HPDE6-E6E7 (cell line): ENCODE results near the gene GABBR2.
"Not testable (repeated sequence)": the region's sequence is repeated elsewhere in the genome, so short reads cannot be mapped to it uniquely, and the experiment has no call there.

Experiments used
- DNase-seq: peaks from one replicate; pipeline ENCODE4 v3.0.0; 2011; ENCODE audit warnings: missing footprints; ENCODE audit errors: extremely low spot score

The GABBR2 gene

DNA sequence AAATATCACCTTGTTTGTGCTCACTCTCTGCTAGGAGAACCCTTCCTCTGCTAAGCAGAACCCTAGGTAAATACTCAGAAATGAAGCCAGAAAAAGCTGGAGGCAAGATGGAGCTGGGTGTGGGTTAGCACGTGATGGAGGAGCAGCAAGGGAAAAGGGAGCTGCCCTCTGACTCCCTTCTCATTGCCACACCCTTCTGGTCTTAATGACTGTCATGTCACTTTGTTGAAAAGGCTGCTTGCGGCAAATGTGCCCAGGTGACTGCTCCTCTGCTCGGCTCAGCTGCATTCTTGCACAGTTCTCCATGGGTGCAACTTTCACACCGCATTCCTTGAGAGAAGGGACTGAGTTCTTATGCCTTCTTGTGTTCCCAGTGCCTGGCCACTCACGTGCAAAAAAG is 416.9 kb downstream of the GABBR2 start:
- DNase-seq, result no peak

DNA sequence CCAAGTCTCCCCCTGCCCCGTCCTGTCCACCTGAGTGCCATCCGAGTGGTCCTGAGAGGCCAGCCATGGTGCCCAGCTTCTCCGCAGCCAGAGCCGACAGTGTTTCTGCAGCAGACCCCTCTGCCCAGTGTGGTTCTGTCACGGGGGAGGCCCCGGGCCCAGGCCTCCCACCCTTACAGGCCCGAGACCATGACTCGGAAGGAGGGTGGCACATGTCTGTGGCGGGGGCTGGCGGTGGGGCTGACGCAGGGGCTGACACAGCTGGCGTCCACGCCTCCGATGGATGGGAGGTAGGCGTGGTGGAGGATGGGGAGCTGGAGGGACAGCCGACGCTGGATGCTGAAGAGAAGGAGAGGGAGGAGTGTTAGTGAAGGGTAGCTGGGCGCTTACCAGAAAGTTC is 418.3 kb downstream of the GABBR2 start:
- no peak for DNase-seq

DNA sequence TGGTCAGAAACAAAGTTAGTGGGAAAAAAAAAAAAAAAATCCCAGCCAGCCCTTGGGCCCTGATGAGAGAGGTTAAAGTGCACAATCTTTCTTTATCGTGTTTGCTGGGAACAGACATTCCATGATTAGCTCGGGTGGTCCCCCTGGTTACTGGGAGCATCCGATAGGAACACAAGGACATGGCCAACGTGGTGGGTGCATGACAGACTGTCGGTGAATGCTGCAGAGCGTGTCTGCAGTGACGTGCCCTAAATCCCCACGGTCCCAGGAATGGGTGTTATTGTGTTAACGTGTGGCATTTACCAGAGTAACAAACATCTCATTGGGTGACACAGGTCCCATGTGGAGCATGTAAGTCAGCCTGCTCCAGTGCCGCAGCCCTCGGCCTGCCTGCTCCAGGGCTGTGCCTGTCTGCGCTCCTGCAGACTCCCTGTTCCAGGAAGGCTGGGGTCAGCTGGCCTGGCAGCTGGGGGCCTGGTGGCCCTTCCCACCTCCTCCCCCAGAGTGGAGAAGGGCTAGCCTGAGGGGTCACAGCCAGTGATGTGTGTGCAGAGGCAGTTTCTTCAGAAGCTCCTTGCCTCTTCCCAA is 419.0 kb downstream of the GABBR2 start:
- DNase-seq, result no peak

DNA sequence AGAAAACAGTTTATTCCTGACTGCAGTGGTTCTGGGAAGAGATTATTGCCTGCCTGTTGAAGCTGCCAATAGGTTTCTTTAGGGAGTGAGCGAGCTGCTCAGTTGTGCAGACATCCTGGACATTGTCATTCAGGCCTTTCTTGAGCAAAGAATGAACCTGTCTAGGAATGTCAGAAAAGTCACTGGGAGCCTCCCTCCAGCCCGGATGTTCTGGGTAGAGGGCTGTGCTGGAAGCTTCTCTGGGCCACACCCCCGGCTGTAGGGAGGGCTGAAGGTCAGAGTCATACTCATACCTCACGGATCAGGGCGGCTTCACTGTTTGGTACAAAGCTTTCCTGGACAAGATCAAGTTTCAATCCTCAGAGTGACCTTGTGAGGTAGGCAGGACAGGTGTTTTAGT is 419.9 kb downstream of the GABBR2 start:
- DNase-seq, result no peak

DNA sequence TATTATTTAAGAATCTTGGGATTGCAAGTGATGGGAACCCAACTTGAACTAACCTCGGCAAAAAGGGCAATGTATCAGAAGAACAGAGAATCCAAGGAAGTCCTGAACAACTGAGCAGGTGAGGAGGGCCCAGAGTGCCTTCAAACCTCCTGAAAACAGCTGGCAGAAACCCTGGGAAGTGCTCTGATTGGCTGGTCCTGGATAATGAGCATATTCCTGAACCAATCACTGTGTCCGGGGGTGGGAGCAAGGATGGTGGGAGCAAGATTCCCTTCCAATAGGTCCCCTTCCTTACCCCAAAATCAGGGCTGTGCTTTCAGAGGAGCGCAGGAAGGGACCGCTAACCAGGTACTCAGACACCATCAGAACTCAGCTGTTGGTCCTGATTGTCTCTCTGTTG is 421.4 kb downstream of the GABBR2 start:
- DNase-seq, result no peak

DNA sequence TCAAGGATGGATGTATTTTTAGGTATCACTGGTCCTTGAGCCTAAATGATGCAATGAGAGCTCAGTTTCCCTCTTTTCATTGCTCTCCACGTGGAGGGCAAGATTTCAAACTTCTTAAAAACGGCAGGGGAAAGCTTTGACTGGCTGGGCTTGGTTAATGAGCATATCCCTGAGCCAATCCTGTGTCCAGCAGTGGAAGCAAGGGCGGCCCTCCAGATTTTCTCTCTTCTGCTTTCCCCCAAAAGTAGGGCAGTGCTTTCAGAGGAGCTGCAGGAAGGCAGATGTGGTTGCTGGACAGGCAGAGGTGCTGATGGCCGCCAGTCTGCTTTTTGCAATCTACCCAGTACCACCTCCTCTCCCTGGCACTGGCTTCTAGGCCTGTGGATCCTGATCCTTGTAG is 423.3 kb downstream of the GABBR2 start:
- no peak for DNase-seq

DNA sequence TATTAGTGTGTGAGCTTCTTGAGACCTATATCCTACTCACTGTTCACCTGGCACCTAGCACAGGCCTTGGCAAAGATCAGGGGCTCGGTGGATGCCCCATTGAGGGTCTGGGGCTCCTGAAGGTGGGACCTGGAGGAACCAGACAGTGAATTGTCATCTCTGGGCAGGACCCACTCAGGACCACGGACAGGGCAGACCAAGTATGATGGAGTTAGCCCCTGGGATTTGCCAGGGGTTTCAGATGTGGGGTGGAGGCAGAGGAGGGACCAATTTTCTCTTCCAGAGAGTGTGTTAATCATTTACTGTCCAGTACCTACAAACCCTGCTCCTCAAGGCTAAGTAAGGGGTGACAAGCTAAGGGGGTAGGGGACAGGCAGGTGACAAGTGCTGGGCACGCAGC is 424.0 kb downstream of the GABBR2 start:
- no peak for DNase-seq

DNA sequence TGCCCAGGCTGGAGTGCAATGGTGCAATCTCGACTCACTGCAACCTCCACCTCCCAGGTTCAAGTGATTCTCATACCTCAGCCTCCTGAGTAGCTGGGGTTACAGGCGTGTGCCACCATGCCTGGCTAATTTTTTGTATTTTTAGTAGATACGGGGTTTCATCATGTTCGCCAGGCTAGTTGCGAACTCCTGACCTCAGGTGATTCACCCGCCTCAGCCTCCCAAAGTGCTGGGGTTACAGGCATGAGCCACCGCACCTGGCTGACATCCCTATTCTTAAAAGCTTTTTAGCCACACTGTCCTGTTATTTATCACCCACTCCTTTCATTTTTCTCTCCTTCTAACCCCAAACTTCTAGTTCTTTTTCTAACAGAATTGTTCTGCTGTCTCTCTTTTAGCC is 425.6 kb downstream of the GABBR2 start:
- not testable (repeated sequence) for DNase-seq

DNA sequence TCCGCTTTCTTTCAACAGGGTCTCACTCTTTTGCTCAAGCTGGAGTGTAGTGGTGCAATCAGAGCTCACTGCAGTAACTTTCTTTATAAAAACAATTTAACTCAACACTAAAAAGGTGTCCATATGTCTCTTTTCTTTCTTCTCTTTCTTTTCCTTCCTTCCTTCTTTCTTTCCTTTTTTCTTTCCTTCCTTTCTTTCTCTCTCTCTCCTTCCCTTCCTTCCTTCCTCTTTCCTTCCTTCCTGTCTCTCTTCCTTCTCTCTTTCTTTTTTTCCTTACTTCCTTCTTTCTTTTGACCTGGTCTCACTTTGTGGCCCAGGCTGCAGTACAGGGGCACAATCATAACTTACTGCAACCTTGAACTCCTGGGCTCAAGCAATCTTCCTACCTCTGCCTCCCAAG is 427.5 kb downstream of the GABBR2 start:
- no peak for DNase-seq

DNA sequence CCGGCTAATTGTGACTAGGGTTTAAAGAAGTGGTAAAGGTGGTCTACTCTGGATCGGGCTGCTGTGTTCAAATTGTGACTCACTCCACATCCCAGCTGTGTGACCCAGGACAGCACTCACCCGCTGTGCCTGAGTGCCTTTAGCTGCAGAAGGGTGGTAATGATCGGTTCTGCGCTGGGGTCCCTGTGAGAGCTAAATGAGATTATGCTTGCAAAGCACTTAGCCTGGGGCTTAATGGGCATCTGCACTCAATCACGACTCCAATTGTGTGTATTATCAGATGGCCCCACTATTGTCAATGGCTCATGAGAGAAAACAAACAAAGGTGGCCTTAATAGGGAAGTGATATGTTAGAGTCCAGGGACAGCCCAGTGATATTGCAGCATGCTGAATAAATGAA is 428.2 kb downstream of the GABBR2 start:
- no peak for DNase-seq

DNA sequence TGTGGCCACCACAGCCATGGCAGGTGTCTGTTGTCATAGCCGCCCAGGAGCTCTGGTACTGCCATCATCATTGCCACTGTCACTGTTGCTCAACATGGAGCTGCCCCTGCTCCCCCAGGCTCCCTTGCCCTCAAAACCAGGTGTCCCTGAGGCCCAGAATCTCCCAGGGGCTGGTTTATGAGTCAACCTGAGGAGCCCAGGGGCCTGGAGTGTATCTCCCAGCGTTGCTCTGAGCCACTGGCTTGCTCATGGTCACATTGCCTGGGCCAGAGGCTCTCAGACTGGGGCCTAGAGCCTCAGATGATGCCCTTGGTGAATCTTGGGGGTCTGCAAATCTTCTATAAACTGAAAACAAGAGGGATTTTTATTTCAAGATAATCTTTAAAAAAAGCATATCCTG is 428.6 kb downstream of the GABBR2 start:
- no peak for DNase-seq

DNA sequence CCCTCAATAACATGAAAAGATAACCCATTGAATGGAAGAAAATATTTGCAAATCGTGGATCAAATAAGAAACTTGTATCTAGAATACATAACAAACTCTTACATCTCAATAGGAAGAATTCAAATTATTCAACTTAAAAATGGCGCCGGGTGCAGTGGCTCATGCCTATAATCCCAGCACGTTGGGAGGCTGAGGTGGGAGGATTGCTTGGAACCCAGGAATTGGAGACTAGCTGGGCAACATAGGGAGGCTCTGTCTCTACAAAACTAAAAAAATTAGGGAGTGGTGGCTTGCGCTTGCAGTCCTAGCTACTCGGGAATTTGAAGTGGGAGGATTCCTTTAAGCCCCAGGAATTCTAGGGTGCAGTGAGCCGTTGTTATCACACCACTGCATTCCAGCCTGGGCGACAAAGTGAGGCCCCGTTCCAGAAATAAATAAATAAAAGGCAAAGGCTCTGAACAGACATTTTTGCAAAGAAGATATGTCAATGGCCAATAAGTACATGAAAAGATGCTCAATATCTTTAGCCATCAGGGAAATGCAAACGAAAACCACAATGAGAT is 431.7 kb downstream of the GABBR2 start:
- DNase-seq, result no peak

DNA sequence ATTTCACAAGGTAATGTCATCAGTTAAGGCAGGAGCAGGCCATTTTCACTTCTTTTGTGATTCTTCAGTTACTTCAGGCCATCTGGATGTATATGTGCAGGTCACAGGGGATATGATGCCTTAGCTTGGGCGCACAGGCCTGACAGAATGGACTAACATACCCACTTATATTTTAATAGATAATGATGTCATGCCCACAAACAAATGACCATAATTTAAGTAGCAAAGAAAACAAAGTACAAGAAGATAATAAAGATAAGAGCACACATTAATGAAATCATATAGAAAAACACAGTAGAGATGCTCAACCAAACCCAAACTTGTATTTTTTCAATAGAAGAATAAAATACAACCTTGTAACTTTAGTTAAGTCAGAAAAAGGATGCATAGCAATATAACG is 433.6 kb downstream of the GABBR2 start:
- no peak for DNase-seq

DNA sequence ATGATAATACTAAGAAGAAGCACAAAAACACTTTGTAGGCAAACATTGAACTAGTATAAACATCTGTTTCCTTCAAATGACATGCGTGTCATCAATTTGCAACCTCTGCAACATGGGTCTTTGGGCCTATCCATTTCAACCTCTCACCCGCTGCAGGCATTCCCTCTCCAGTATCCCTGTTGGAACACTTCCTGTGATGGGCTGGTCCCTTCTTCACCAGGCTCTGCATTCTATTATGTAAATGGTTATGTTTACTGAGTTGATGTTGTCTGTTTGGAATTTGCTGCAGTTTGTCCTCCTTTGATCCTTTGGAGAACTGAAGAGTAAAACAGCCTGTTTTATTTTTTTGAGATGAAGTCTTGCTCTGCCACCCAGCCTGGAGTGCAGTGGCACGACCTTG is 436.7 kb downstream of the GABBR2 start:
- no peak for DNase-seq

DNA sequence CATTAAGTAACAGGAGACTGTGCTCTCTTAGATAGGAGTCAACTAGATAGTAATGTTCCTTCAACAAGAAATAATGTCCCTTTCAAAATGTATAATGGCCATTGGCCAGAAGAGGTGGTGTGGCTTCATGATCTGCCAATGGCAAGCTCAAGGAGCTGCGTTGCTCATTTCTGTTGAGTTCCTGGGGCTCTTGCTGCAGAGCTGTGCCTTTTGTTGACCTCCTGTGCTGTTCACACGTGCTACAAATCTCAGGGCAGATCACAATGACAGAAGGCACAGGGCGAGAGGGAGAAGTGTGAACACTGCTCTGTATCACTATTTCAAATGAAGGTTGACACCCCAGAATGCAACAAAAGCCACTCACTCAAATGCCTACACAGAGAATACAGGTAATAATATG is 437.3 kb downstream of the GABBR2 start:
- DNase-seq, result no peak

DNA sequence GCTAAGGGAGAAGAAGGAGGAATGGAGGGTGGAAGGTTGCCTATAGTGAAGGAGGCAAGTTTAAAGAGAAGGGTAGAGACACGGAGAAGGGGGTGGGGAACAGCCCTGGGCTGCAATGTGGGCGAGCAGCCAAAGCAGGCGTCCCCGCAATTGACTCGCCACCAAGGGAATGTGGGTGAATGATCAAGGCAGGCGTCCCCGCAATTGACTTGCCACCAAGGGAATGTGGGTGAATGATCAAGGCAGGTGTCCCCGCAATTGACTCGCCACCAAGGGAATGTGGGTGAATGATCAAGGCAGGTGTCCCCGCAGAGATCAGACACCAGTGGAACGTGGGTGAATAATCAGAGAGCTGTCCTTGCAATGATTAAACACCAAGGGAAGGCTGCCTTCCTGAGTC is 438.5 kb downstream of the GABBR2 start:
- not testable (repeated sequence) for DNase-seq

DNA sequence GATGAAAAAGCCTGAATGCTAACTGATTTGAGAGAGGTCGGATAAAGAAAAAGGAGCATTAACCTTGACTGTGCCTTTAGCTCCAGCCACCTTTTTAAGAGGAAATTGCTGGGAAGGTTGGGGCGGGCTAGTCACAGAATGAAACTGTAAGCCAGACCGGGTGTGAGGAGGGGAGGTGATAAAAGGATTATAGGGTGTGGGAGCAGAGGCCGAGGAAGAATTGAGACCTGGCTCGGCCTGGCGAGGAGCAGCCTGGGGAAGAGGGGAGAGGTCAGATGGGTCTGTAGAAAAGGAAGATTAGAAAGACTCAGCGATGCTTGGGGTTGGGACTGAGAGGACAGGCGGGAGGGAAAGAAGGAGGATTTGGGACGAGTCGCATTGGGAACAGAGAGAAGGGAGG is 439.1 kb downstream of the GABBR2 start:
- DNase-seq, result not testable (repeated sequence)

DNA sequence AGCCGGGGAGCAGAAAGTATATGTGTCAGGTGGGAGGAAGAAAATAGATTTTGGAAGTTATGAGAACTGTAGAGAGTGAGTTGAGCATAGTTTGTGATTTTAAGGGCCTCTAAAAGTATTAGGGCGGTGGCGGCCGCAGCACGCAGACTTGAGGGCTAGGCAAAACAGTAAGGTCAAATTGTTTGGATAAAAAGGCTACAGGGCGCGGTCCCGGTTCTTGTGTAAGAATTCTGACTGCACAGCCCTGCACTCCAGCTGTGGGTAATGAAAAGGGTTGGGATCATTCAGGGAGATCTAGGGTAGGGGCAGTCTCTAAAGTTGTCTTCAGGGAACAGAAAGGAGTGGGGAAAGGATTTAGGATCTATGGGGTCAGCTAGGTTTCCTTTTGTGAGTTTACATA is 441.2 kb downstream of the GABBR2 start:
- DNase-seq, result not testable (repeated sequence)

DNA sequence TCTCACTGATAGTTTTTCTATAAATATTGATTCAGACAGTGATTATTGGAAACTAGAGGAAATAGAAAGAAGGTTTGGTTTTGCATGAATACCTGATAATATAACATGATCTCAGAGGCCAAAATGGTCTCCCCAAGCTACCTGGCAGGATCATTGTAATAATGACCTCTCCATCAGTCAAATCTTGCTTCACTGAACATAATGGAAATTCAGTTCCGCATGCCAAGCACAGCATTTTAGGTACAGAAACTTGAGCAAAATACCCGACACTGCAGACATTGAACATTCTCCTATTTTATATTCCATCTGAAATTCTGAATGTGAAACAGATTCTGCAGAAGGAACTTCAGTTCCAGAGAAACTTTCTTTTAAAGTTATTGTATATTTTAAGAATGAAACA is 444.2 kb downstream of the GABBR2 start:
- no peak for DNase-seq

DNA sequence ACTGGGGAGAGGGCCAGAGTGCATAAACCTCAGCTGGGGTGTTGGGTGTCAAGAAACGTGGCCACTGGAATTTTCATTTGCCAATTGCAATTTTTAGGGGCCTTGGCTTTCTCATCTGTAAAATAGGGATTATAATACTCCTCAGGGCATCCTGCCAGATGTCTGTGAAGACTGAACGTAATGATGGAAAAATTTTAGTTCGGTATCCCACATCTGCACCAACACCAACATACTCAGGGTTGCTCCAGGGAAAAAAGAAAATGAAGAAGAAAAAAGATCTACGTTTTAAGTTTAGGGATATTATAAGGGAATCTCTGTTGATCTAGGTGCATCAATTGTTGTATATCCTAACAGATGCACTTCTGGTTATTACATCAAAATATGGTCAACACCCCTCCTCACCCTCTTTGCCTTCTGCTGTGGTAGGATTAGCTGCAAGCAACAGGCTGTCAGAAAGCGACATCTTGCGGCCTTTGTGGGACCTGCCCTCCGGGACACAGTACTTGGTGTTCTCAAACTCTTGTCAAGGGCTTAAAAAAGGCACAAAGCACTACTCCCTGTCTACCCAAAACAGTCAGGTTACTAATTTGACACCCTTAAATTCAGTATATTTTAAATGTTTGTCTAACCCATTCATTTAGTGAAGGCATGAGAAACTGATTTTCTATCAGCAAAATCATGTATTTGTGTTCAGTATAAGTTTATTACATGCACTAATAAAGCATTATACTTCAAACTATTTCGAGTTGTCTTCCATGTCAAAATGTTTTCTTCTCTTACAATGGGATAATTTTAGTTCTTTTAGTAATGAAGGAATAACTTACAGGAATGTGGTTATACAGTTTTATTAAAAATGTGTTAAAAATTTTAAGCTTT is 445.0 kb downstream of the GABBR2 start:
- DNase-seq, result peak; percentile 71

DNA sequence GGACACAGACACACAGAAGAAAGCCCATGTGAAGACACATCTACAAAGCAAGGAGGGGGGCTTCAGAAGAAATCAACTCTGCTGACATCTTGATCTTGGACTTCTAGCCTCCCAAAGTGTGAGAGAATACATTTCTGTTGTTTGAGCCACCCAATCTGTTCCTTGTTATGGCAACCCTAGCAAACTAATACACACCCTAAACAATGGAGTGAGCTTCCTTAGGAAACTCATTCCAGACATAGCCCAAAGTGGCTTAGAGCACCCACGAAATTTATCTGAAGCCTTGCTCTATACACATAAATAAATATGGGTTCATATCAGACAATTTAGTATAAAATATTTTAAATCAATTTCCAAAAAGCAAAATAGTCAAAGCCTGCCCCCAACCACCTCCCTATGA is 445.7 kb downstream of the GABBR2 start:
- DNase-seq, result no peak

DNA sequence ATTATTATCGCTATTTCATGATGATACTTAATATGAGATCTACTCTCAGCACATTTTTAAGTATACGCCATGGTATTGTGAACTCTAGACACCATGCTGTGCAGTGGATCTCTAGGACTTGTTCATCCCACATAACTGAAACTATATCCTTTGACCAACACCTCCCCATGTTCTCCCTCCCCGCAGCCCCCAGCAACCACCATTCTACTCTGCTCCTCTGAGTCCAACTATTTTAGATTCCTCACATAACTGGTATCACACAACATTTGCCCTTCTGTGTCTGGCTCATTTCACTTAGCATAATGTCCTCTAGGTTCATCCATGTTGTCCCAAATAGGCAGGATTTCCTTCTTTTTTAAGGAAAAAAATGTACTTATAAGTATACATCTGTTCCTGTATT is 446.7 kb downstream of the GABBR2 start:
- no peak for DNase-seq

DNA sequence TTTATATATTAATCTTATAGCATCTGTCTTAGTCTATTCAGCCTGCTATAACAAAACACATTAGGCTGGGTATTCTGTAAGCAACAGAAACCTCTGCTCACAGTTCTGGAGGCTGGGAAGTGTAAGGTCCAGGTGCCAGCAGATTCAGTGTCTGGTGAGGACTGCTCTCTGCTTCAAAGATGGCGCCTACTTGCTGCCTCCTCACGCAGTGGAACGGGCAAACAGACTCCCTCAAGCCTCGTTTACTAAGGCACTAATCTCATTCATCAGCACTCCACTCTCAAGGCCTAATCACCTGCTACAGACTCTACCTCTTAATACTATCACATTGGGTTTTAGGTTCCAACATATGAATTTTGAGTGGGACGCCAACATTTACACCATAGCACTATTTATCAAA is 448.1 kb downstream of the GABBR2 start:
- DNase-seq, result no peak
